Activated CD4-positive, alpha-beta T cell treated with anti-CD3 and anti-CD28 coated beads for 48 hours (primary cell): Measurements from ENCODE around the gene PI4K2A.

ENCODE experiments used
- DNase-seq: peaks from one replicate; pipeline ENCODE4 v3.0.0-alpha.2; 2020

PI4K2A gene

DNA sequence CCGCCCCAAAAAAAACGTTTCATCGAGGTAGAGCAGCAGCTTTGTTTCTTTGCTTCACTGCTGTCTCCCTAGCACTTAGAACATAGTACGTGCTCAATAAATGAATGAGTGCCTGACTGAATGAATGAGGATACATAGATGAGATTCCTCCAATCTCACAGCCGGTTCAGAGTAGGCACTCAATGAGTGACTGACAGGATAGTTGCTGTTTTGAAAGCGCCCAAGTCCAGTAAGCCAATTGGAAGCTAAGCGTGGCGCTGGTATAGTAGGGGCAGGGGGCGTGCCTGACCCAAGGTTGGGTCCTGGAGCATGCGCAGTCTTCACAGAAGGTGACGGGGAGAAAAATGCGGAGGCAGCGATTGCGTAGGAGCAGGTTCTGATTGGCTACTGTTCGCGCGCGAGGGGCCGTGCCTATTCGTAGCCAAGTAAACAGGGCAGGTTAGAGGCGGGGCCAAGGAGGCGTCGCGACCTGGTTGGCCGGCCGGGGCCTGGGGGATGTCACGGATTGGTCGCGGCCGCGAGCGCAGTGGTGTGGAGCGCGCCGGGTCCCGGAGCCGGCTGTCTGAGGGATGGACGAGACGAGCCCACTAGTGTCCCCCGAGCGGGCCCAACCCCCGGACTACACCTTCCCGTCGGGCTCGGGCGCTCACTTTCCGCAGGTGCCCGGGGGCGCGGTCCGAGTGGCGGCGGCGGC, at the start of gene PI4K2A:
Gene PI4K2A (plus strand): TSS at position 498 of the 694 bp plus-strand sequence. CDS start 72 bp downstream, at position 570.
- peak; percentile 100 for DNase-seq

DNA sequence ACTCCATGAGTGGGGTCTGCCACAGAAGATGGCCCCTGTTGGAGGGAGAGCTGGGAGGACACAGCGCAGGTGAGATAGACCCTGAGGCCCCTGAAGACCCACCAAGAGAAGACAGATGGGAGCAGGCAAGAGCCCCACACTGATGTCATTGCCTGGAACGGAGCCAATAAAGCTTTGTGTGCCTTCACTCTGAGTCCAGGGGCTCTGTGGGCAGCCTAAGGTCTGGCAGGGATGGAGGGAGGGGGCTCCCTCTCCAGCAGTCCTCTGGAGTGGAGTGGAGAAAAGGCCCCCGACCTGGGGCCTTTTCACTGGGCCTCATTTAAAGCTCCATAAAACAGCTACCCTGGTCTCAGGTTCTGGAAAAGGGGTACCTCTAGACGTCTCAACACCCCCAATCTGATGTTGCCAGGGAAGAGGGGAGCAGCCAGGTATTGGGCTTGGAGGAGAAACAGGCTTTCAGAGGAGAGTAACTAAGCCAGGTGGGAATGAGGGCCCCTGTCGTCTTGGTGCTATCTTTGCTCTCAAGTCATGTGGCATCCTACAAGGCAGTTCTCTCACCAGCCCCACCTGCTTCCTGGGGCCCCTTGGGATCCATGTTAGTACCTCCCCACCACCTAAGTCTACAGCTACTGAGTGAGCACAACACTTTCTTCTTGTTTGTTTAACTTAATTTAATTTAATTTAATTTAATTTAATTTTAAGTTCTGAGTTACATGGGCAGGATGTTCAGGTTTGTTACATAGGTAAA, 49.5 kb upstream of the PI4K2A start:
- no peak for DNase-seq

DNA sequence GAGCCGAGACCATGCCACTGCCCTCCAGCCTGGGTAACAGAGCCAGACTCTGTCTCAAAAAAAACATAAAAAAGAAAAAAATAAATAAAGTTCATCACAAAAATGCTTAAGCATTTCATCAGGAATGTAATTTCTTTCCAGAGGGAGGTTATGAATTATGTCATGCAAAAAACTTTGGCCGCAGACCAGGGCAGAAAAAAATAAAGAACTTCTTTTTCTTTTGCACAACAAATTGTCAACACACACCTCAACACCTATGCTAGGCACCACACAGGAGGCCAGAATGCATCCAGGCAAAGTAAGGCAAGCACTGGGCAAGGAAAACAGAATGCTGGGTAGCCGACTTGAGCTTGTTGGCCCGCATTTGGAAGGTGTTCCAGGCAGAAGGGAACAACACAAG, 47.0 kb upstream of the PI4K2A start:
- DNase-seq: no peak

DNA sequence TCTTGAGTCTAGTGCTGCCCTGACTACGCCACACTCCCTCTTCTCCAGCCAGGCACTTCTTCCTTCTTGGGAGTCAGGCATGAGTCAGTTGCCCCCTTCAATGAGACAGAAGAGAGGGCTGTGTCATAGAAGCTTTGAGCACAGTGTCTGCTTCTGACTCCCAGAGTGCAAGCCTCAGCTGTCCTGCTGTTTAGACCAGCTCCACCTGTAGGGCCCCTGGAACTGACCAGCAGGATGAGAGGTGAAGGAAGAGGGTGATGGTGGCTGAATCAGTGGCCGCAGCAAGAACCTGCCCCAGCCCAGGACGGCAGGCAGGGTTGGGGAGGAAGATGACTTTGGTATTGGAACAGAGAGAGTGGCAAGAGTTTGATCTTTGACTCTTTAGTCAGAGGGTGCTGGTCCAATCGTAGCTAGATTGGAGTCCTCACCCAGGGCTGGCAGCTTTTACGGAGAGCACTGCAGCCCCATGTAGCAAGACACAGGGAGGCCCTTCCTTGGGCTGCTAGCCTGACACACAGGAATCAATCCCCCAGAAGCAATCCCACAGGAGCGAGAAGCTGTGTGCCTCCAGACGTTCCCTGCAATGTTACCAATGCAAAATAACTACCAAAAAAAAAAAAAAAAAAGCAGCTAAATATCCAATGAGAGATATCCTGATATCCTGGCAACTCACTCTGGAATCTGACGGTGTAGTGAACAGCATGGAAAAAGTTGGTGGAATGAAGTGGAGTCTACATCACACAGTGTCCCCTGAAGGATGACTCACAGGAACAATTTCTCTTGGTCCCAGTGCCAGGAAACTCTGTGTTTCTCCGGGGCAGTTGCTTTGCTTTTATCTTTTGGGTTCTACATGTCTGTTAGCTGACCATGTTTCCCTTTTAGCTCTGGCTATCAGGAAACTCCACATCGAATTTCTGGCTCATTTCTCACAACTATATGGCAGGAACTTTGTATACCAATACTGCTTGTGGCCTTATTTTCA, 44.1 kb upstream of the PI4K2A start:
- no peak for DNase-seq

DNA sequence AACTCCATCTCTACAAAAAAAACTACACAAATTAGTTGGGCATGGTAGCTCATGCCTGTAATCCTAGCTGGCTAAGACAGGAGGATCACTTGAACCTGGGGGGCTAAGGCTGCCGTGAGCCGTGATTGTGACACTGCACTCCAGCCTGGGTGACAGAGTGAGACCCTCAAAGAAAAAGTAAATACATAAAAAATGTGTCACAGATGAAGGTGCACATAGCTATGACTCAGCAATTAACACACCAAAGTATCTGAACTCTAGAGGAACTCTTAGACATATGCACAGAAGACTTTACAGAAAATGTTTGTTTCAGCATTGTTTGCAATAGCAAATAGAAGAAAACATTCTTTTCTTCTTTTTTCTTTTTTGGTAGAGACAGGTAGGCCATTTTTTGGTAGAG, 42.7 kb upstream of the PI4K2A start:
- no peak for DNase-seq

DNA sequence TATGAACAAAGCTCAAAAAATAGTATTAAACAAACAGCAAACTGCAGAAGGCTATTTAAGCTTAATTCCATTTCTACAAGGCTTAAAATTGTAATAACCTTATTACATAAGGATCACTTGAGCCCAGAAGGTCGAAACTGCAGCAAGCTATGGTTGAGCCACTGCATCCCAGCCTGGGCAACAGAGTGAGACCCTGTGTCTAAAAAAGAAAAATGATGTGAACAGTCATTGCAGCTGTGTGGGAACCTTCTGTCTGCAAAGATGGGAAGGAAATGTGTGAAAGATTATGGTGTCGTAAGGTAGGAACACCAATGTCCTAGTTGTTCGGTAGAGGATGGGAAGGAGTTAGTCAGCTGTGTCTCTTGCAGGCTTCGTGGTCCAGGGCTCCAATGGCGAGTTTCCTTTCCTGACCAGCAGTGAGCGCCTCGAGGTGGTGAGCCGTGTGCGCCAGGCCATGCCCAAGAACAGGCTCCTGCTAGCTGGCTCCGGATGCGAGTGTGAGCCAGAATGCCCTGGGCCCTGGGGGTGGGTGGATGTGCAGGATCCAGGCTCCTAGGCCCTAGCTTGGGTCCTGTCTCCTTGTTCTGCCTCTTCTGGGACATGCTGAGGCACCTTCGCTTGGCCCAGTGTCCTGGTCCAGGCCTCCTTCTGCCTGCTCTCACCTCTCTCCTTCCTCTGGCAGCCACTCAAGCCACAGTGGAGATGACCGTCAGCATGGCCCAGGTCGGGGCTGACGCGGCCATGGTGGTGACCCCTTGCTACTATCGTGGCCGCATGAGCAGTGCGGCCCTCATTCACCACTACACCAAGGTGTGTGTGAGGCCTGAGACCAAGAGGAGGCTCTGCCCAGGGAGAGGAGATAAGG, 41.8 kb upstream of the PI4K2A start:
- no peak for DNase-seq

DNA sequence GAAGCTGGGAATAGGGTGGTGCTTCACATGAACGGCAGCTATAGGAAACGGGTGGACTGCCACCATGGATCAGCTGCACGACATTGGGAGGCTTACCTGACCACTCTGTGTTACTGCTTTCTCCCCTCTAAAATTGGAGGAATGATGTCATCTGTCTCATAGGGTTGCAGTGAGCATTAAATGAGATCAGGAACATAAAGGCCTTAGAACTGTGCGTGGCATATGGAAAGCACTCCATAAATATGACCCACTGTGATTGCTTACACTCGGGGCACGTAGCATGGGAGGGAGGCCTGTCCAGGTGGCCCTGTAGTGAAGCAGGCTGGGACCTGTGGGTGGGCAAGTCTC, 41.2 kb upstream of the PI4K2A start:
- no peak for DNase-seq

DNA sequence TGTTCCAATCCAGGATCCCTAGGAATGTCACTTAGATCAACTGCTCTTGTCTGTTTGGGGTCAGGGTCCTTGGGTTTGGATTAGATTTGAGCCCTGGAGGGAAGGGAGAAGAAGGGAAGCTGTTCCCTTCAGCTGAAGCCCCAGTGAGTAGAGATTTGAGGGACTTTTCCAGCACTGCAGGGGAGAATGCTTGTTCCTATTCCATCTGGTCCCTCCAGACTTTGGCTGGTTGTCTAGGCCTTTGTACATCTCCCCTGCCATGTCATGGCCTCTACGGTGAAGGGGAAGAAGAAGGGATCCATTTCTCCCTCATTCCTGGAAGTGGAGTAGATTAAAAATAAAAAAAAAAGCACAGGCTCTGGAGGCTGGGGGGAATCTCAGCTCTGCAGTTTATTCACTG, 39.9 kb upstream of the PI4K2A start:
- DNase-seq: no peak

DNA sequence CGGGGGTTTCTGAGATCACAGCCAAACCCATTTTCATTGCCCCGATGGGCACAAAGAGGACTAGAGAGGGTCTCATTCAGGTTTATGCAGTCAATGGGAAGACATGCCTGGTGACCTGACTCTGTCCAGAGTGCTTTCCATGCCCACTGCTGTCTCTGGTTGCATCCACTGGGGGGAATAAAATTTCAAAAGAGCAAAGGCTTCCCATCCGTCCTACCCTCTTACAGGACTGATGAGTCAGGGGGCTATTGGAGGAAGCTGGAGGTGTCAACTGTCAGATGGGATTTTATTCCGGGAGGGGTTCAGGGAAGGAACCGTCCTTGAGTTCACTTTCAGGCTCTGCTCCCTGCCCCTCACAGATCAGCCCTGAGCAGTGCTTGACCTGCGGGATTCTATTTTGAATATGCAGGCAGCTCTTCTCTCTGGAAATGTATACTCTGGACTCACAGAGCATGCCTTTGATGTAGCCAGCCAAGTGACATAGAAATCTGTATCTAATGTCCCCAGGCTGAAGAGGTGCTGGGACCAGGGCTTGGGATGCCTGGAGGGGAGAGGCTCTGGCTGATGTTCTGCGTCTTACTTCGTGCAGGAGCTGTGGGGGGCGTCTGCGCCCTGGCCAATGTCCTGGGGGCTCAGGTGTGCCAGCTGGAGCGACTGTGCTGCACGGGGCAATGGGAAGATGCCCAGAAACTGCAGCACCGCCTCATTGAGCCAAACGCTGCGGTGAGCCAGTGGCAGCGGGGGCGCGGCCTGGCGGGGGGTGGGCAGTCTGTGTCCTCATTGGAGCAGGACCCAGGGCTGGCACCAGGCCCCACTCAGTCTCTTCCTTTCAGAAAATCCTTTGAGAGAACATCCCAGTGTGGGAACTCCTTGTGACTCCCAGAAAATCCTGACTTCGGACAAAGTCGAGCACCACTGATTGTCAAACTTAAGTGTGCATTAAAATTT, 38.9 kb upstream of the PI4K2A start:
- no peak for DNase-seq

DNA sequence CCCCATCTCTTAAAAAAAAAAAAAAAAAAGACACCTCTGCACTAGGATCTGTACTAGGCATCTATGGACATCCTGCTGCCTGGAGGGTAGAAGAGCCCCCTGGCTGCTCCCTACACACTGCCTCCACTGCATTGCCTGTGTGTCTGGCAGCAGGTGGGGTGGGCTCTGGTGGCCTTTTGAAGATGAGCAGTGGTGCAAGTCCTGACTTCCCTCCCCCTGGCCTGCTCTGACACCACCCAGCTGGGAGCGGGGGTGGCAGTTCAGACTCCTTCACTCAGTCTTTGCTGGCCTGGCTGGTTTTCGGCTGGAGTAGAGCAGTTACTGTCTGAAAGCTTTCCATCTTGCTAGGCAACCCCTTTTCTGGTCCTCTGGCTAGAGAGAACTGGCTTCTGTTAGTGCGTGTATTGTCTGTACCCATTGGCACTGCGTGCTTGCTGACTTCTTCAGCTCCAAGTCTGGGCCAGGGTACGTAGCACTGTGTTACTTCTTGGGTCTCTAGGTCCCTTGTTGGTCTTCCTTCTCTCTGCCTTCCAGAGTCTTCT, 33.3 kb upstream of the PI4K2A start:
- DNase-seq: no peak

DNA sequence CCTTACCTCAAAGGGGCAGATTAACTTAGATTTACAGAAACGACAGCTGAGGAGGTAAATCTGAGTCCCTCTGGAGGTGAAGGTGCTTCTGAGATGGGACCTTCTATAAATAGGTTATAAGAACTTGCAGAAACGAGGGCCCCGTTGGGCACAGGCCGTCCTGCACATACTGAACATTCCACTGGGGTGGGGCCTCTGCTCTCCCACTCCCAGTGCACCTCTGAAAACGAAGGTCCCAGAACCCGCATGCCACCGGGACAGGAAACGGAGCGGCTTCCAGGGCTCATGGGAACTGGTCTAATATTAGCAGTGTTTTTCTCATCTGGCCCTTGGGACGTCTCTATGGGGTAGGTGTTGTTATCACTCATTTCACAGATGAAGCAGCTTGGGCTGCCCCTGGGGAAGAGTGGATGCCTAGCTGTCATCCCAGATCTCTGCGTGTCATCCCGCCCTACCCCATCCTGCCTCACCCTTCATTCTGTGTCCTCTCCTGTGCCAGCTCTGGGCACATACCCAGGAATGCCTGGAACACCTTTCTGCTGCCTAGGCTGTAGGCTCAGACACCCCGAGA, 31.4 kb upstream of the PI4K2A start:
- no peak for DNase-seq

DNA sequence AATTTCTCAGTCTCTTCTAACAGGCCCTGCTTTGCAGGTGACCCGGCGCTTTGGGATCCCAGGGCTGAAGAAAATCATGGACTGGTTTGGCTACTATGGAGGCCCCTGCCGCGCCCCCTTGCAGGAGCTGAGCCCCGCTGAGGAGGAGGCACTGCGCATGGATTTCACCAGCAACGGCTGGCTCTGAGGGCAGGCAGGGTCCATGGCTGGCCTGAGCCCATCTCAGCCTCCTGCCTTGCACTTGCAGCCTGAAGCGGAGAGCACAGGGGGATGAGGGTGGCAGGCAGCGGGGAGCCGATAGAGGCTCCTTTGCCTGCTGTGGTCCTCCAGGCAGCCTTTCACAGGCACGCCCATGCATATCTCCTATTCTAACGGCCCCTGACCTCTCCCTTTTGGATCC, 29.0 kb upstream of the PI4K2A start:
- no peak for DNase-seq

DNA sequence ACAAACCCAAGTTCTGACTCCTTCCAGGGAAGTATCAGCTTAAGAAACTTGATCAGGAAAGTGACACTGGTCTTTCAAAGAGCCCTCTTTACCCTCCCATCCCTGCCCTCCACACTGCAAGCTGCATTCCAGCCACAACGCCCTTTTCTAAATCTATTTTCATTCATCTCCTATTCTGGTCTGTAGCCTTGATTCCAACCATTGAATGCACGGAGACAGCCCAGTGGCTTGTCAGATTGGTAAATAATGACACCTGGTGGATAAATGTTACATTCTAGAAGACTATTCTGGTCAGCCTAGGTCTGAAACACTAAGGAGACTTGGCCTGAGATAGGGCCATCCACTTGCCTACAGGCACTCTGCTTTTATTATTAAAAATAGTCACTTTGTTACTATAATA, 28.1 kb upstream of the PI4K2A start:
- no peak for DNase-seq

DNA sequence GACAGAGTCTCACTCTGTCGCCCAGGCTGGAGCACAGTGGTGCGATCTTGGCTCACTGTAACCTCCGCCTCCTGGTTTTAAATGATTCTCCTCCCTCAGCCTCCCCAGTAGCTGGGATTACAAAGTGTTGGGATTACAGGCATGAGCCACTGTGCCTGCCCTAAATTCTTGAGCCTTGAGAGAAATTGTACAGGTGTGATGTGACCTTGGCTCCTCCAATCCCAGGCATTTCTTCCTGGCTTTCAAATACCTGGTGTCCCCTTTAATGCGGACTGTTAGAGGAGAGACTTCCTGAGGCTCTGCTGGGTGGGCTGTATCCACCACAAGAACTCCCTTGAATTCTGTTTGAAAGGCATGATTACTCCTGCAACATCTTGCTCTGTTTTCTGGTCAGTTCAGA, 22.2 kb upstream of the PI4K2A start:
- DNase-seq: no peak

DNA sequence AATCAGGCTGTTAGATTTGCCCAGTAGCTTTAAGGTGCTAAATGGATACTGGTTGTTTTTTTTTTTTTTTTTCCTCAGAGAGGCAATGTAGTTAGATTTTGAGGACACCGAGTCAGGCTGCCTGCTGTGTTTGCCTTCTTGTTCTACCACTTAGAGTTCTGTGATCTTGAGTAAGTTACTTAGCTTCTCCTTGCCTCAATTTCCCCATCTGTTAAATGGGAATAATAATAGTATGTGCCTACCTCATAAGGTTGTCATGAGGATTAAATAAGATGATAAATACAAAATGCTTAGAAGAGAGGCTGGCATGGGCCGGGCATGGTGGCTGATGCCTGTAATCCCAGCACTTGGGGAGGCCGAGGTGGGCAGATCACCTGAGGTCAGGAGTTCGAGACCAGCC, 21.7 kb upstream of the PI4K2A start:
- DNase-seq: no peak

DNA sequence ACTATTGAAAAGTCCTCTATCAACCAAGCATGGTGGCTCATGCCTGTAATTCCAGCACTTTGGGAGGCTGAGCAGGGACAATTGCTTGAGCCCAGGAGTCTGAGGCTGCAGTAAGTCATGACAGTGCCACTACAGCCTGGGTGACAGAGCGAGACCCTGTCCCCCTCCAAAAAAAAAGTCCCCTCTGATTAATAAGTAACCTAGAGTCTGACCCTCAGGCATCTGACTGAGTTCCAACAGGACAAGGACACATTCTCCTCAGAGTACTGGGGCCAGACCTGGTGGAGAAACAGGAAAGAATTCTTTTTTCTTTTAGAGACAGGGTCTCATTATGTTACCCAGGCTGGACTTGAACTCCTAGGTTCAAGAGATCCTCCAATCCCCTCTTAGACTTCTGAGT, 17.2 kb upstream of the PI4K2A start:
- DNase-seq: no peak

DNA sequence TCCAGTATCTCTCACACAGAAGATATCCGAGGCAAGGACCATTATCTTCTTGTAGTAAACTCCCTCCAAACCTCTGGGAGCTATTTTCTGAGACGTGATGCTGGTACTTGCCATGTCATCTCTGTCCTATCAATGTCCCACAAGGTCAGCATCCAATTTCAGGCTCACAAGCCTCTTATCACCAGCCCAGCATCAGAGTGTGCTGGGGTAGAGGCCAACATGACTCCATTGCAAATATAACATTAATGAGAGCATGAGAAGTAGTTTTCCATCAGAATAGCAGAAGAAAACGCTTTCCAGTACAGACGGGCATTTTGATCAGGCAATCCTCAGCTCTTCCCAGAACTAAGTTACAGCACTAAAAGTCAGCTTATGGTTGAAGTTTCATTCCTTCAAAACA, 12.7 kb upstream of the PI4K2A start:
- DNase-seq: no peak

DNA sequence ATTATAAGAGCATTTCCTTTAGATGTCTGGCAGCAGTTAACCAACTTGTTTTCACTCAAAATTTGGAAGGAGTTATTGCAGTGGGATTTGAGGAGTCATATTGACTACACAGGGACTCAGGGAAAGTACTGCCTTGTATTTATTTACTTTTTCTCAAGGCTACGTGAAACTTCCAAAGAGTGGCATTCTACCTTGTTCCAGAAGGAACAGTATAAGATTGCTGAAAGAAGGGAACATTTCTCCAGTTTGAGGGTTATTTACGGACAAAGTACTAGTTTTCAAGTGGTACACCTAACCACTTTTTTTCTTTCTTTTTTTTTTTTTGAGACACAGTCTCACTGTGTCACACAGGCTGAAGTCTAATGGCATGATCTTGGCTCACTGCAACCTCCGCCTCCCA, 12.2 kb upstream of the PI4K2A start:
- DNase-seq: no peak

DNA sequence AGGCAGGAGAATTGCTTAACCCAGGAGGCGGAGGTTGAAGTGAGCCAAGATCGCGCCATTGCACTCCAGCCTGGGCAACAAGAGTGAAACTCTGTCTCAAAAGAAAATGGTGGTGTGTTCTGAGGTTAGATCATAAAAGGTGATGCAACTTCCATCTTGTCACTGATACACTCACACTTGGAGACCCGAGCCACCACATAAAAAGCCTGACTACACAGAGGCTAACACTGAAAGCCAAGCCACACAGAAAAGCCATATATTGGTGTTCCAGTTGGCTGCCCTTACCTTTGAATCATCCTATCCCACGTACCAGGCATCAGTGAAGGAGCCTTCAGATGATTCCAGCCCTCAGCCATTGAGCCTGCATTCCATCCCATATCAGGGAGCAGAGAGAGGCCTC, 11.2 kb upstream of the PI4K2A start:
- no peak for DNase-seq

DNA sequence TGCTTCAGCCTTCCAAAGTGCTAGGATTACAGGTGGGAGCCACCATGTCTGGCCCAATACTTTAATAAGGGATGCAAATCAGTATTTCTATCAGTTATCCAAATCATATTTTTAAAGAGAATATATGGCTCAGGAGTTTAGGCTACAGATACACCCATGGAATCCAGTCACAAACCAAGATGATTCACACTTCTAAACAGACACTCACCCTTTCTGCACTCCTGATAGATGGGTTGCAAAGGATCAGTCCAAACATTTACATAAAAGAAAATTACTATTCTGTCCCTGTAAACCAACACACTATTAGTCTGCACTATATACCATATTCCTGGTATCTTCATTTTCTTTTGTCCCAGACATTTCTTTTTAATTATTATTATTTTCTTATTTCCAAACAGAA, 9.4 kb upstream of the PI4K2A start:
- no peak for DNase-seq
